ENCODE data around the gene NOD2.

NOD2 gene

DNA sequence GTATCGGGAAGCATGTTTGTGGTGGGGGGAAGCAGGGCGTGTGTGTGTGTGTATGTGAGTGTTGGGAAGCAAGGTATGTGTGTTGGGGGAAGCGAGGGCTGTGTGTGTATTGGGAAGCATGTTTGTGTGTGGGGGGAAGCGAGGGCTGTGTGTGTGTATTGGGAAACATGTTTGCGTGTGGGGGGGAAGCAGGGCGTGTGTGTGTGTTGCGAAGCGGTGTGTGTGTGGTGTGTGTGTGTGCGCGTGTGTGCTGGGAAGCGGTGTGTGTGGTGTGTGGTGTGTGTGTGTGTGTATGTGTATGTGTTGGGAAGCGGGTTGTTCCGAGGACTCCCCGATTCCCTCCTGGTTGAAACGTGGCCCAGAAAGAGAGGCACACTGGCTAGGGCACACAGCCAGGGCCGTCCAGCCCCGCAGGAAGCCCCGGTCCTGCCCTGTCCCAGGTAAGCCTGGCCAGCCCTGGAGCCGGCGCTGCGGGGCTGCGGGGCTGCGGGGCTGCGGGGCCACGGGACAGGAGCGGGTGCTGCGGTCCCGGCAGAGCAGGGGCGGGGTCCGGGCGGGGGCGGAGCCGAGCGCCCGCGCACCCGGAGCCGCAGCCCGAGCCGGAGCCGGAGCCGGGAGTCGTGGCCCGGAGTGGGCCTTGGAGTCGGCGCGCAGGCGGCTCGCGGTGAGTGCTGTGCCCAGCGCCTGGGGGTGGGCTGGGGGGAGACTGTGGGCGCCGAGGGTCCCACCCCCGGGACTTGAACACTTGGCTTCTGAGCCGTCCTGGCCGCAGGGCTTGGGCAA, at the start of gene NOD2:
Gene NOD2, plus strand, starts transcription at position 608 of the 783 bp plus-strand sequence. CDS start 5,890 bp downstream, outside the sequence.
- FAIRE-seq, result no peak

DNA sequence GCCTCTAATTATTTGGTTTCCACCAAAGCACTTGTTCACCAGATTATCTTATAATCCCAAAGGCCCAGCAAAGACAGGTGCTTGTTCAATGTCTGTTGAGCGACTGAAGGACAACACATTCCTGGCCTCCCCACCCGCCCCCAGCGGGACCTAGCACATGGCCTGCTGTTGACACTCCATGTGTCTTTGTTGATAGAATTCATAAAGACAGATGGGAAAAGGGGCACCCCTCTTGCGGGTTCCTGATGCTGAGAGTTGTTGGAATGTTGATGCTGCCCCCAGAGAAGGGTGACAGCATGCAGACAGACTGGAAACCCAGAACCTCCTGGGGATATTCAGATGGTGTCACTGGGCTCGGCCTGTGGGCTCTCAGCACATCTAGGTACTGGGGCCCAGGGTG, 49.2 kb upstream of the NOD2 start:
- no peak for FAIRE-seq

DNA sequence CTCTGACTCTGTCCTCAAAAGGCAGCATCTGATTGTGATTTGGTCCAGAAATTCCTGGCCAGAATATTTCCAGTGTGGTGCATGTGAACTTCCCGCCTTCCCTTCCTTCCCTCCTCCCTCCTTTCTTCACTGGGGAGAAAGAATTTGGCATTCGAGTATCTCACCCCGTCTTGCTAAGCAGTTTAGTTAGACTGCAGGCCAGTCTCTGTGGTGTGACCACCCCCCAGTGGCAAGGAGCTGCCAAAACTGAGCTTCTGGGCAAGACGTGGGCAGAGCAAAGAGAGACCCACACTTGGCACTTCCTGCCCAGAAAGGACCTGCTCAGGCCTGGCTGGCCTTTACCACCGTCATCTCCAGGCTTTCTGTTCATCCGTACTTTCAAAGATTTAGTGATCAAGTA, 48.7 kb upstream of the NOD2 start:
- FAIRE-seq, result no peak

DNA sequence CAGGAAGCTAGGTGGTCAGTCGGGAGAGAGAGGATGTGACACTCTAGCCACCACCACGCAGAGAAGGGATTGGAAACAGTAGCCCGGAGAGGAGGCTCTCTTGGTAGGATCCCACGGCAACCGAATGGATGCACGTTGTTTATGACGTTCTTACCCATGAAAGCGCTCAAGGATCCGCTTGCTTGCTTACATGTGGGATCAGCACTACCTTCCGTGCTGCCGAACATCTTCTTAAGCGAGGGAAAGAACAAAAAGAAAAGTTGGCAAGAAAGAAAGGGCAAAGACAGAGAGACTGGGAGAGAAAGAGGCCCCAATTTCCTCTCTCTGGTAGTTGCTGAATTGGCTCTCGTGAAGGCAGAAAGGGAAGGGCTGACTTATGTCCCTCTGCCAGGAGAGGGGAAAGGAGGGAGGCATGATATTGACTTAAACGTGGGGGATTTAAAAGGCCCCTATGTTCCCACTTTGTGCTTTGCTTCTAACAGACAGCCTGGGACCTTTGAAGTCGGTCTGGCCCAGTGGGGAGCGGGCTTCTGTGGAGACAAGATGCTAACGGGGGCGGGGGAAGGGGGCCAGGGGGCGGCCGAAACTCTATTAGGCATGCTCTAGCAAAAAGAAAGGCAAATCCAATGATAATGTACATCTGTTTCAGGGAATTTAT, 47.7 kb upstream of the NOD2 start:
- no peak for FAIRE-seq

DNA sequence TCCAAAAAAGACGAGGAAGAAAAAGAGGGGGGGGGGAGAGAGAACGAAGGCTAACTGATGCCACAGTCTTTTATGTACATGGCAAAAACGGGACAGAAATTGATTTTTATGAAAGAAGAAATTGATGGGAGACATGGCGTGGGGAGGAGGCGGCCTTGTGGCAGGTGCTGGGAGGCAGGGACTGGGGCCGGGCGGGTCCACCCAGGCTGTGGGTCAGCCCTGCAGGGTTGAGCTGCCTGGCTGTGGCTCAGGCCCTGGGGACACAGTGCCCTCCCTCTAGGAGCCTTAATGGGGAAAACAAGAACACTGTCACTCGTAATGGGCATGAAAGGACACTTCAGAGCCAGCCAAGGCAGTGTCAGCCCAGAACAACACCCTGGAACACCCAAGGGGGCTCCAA, 47.1 kb upstream of the NOD2 start:
- no peak for FAIRE-seq

DNA sequence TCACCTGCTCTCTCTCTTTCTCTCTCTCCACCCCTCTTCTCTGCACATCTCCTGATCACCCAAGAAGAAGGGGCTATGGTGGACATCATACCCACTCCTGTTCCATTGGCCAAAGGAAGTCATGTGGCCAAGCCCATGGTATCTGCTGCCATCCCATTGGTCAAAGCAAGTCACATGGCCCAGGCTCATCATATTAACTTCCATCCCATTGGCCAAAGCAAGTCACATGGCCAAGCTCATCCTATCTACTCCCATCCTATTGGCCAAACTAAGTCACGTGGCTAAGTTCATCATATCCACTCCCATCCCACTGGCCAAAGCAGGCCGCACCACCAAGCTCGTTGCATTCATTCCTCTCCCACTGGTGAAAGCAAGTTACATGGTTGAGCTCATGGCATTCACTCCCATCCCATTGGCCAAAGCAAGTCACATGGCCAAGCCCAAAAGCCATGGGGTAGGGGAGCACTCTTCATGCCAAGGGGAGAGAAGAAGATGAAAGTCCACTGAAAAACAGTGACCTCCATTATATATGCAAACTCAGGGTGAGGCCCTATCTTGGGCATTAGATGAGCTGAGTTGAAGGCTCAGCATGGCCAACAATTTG, 41.5 kb upstream of the NOD2 start:
- FAIRE-seq, result no peak

DNA sequence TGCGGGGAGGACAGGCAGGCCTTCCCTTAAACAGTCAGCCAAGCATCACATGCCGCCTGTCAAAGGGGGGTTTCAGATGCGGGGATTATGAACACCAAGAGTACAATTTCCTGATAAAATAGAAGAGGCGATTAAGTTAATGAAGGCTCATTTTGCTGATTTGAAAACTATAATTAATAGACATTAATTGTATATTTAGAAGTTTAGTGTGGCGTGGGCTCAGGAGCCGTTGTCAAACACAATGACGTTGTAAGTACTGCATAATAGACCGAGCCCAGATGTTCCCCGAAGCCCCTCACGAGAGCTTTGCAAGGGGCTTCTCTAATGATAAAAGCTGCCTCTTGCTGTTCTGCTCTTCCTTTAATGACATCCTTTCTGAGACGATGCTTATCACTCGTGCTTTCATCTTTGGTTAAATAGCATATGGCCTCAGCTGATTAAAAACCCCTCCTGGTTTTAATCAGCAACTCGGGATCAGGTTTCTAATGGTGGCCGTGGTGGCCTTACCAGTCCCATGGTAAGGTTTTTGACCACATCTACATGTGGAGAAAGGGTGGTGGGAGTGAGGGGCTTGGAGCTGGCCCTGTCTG, 40.5 kb upstream of the NOD2 start:
- no peak for FAIRE-seq

DNA sequence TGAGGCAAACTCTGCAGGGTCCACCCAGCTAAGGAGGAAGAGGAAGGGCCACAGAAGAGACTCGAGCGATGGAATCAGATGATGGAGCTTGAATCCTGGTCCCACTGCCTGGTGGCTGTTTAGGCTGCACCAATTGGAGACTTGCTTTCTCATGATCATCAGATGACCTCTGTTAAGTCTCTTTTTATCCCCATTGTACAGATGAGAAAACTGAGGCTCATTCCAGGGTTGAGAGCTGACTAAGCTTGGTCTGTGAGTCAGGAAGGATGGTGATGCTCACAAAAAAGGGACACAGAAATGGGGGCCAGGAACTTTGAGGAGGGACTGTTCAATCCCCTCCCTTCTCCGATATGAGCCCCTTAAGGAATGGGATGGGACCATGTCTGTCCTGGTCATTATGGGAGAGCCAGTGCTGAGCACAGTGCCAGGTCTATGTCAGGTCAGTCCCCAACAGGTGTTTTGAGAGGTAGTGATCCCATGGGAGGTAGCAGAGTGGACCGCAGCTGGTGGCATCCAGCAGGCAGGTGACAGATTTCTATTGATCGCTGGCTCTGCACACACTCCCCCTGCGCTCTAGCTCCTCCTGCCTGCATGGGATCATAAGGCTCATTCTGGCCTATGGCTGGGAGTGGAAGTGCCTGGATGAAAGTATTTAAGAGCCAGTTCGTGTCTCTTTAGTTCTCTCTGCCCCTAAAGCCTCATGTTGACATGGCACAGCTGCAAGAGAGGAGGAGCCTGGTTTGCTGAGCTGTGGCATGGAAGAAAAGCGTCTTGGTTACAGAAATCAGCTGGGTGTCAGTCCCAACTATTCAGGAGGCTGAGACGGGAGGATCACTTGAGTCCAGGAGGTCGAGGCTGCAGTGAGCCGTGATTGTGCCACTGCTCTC, 39.5 kb upstream of the NOD2 start:
- FAIRE-seq, result no peak

DNA sequence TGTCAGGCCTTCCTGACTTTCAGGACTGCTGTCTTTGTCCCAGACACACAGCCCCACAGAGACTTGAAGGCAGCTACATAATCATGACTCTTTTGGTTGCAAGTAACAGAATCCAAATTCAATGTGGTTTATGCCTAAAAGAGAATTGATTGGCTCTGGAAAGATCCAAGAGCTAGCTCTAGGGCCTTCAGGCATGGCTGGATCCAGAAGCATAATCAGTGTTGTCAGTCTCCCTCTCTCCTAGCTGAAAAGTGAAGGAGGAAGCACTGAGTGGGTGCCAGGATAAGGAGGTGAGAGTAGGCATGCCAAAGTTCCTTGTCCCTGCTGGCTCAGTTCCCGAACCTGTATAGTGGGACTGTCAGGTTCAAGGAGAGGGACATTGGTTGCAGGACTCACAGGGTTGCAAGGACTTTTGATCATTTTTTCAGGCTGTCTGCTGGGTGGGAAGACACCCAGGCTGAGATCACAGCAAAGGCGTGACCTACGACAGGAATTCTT, 37.8 kb upstream of the NOD2 start:
- no peak for FAIRE-seq

DNA sequence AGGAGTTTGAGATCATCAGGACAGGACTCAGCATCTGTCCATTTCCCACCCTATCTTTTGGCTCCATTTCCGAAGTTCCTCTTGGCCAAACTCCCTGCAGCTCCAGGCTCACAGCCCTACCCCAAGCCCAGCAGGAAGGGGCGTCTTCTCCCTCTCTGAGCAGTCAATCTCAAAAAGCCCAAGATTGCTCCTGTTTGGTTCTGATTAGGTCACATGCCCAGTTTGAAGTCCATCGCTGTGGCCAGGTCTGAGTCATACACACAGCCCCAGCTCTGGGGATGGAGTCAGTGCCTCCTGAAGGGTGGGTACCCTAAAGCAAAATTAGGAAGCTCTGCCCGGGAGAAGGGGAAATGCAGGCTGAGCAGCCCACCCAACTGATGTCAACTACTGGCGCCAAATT, 36.2 kb upstream of the NOD2 start:
- FAIRE-seq, result no peak

DNA sequence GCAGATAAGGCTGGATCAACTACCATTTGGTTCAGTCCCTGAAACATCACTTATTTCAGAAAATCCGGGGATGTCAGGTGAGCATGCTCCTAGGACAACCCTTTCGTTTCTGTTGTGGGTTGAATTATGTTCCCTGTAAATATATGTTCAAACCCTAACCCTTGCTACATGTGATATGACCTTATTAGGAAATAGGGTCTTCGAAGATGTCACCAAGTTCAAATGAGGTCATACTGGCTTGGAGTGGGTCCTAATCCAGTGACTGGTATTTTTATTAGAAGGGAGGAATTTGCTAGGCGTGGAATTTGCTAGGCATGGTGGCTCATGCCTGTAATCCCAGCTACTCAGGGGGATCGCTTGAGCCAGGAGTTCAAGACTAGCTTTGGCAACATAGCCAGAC, 33.6 kb upstream of the NOD2 start:
- FAIRE-seq, result no peak

DNA sequence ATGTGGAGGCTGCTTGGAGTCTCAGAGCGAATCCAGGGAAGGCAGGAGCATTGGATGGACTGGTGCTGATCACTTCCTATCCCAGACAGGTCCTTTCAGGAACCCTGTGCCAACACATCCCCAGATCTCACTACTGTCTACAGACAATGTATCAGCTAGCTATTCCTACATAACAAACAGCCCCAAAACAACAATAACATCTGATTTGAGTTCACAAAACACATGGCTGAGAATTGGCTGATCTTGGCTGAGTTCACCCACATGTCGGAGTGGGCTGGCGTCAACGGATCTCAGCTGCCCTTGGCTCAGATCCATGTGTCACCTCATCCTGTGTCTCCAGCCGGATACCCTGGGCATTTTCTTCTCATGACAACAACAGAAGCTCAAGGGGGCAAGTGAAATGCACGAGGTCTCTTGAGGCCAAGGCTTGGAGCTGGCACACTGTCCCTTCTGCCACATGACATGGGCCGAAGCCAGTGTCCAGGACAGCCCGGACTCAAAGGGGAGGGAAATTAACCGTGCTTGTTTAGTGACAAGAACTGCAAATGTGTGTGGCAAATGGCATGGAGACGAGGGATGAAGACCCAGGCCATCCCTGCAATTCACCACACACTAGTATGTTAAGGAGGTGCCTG, 31.0 kb upstream of the NOD2 start:
- no peak for FAIRE-seq

DNA sequence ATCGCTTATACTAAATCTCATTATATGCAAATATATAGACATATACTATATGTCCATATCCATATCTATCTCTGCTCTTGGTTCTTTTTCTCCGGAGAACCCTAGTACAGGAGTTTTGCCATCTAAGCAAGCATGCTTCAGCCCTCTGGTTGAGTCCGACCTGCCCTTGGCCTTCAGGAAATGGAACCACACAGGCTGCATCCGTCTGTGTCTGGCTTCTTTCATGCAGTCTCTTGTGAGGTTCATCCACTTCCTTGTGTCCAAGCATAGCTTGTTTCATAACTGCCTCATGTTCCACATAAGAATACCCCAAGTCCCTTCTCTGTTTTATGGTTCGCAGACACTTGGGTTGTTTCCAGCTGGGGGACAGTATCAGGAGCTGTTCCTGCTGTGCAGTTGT, 29.1 kb upstream of the NOD2 start:
- FAIRE-seq, result no peak

DNA sequence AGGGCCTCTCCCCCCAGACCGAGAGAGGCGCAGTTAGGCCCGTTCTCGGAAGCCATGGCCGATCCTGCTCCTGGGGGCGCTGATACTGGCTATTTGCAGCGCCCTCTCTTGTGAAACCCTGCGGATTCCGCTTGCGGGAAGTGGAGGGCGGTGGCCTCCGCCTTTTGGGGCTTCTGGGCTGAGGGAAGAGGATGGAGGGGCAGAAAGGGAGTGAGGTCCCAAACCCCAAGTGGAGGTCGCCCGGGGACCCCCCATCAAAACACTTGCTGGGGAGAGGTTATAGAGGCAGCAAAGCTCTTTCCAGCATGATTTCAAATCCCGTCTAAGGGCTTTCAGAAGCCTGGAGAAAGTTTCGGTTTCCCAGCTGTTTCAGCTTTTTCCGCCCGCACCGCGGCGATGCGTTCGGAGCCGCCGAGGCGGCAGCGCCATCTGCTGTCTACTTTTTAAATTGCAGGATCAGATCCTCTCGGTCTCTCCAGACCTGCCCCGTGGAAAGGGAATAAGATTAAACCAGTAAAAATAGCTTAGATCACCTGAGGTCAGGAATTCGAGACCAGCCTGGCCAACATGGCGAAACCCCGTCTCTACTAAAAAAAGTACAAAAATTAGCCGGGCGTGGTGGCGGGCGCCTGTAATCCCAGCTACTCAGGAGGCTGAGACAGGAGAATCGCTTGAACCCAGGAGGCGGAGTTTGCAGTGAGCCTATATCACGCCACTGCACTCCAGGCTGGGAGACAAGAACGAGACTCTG, 28.1 kb upstream of the NOD2 start:
- FAIRE-seq, result peak; percentile 61

DNA sequence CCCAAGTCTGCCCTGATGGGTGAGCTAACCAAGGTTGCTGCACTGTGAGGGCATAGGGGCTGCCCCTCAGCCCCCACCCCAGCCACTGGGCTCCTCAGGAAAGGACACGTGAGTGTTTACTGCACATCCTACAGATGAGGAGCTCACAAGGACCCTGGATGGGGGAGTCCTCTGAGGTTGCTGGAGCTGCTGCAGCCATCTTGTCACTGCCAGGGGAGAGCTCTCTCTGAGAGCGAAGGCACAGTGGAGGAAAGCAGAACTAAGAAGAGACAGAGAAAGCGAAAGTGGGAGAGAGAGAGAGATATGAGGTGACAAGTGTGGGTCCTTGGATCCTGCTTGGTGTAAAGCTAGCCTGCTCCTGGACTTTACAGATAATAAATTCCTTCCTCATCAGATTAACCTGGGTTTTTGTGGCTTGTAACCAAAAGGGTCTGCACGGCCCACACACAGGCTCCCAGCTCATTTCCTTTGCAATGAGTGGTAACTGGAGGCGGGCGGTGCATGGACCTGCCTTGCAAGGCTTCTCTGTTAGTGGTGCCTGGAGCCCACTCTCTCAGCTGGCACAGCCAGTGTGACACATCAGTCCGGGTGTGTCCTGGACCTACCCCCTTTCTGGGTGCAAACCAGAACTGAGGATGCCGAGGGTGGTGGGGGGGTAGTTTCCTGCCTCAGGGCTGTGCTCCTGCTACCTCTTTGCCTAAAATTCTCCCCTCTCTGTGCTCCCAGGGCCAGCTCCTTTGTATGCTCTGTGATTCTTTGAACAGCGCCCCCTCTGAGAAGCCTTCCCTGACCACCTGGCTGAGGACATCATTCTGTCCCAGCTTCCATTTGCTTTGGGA, 26.5 kb upstream of the NOD2 start:
- no peak for FAIRE-seq

DNA sequence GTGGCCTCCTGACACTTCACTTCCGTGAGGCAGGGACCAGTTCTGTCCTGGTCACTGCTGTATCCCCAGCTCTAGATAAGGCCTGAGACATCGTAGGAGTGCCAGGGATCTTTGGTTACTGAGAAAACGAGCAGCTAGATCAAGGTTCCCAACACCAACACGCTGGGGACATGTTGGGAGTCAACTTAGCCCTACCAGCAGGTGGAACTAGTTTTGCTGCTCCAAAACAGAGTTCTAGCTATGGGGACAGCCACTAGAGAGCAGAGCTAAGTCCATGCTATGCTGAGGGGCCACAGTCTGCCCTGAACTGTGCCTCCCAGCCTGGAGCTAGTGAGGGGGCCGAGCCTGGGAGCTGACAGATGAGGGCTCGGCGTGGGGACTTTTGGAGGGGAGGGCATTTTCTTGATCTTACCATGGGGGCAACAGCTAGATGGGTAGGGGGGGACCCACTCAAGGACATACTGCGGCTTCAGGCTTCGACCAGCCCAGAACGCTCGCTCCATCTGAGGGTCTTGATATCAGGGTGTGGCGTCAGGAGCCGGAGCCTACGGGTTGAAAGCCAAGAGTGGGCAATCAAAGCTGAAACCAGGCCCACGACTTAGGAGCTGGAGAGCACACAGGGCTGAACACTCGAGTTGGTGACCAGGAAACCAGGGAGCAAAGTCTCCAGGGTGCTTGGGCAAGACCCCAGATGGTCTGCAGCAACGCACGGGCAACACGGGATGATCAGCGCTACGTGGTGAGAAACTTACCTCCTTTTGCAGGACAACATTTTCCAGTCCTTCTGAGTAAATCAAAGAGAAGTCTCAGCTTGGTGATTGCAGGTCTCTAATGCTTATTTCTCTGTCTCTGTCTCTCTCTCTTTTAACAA, 25.7 kb upstream of the NOD2 start:
- no peak for FAIRE-seq

DNA sequence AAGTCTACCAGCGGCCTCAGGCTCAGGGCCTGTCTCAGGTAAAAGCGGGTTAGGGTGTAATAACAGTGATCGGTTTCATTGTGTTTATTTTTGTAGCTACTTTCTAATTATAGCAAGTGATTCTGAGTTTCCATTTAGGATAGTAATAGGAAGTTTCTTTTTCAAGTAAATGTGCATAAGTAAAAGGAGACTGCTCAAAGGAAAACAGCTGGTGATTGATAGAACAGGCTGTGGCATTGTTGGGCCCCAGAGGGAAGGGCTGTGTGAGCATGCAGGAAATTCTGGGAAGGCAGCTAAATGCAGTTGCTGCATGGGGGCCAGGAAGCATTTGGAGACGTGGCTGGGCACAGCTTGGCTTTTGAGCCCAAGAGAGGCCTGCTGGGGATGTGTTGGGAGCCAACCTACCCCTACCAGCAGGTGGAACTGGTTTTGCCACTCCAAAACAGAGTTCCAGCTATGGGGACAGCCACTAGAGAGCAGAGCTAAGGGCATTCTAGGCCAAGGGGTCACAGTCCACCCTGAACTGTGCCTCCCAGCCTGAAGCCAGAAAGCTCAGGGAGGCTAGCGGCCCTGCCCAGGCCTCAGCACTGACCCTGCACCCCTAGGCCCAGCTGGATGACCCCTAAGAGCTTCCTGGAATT, 24.9 kb upstream of the NOD2 start:
- FAIRE-seq, result no peak

DNA sequence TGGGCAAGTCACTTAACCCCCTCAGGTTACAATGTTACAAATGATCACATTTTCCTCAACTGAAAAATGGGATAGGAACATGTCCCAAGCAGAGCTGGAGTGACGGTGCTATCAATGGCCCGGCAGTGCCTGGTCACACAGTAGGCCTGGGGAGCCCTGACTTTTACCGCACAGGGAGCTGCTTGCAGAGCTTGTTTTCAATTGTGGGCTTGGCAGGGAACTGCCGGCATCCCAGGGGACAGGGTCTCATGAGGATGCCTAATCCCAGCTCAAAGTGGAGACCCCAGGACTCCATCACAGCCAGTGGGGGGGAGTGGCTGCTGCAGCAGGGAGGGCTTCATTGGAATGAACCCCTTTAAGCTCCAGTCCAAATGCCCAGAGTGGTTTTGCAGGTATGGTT, 23.7 kb upstream of the NOD2 start:
- FAIRE-seq, result no peak

DNA sequence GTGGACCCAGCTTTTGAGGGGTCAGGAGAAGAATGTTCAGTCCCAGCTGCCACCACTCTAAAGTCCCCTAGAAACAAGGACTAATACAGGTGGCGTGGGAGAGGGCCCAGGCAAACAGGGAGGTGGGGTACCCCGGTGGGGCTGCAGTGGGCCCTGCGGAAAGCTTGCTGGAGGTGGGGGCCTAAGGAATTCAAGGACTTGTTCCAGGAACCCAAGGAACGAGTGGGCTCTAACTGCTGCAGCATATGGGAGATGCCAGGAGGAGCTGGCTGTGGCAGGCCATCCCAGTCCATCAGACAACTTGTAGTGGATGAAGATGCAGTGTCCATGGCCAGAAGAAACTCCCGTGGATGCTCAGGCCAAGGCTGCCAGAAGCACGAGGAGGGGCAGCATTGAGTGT, 22.9 kb upstream of the NOD2 start:
- FAIRE-seq, result no peak

Data from endometrium (tissue), 2 donors.